ENCODE results near the gene ADAM19.

Gene ADAM19

GRCh38 chr5:157559301-157559700 is 16.3 kb downstream of the ADAM19 start:
- peak overlapping the region; percentile 73 for H3K27ac ChIP-seq (ENCODE audit: low read depth, low read length)
- no peak overlapping the region for H3K9ac ChIP-seq (ENCODE audit: low read length)

GRCh38 chr5:157558681-157559080 is 16.9 kb downstream of the ADAM19 start:
- Histone ChIP-seq H3K27ac (ENCODE audit: low read depth, low read length) (peak overlapping the region; percentile 73), H3K4me3 (ENCODE audit: low read depth in 1 of 2, low read length in 2 of 2) (no peak overlapping the region), H3K9me3 (ENCODE audit: low read length) (no peaks in the 10 kb centered on the region), H3K9ac (ENCODE audit: low read length) (no peak overlapping the region), H3K36me3 (ENCODE audit: insufficient read depth, low read length) (peaks cover 5% of the 10 kb centered on the region), H3K27me3 (ENCODE audit: control insufficient read depth in 1 of 2, insufficient read depth in 2 of 2, low read length in 2 of 2) (no peaks in the 10 kb centered on the region), H3K4me1 (ENCODE audit: insufficient read depth, low read length) (peaks cover 81% of the 10 kb centered on the region)

More at GRCh38 chr5:157559301-157559700, 16.3 kb downstream of the ADAM19 start:
- H3K4me3 ChIP-seq (ENCODE audit: low read depth in 1 of 2, low read length in 2 of 2), result no peak overlapping the region
- H3K4me1 ChIP-seq (ENCODE audit: insufficient read depth, low read length), result peaks cover 81% of the 10 kb centered on the region
- peaks cover 6% of the 10 kb centered on the region for H3K36me3 ChIP-seq (ENCODE audit: insufficient read depth, low read length)
- H3K9me3 ChIP-seq (ENCODE audit: low read length), result no peaks in the 10 kb centered on the region
- no peaks in the 10 kb centered on the region for H3K27me3 ChIP-seq (ENCODE audit: control insufficient read depth in 1 of 2, insufficient read depth in 2 of 2, low read length in 2 of 2)

DNA sequence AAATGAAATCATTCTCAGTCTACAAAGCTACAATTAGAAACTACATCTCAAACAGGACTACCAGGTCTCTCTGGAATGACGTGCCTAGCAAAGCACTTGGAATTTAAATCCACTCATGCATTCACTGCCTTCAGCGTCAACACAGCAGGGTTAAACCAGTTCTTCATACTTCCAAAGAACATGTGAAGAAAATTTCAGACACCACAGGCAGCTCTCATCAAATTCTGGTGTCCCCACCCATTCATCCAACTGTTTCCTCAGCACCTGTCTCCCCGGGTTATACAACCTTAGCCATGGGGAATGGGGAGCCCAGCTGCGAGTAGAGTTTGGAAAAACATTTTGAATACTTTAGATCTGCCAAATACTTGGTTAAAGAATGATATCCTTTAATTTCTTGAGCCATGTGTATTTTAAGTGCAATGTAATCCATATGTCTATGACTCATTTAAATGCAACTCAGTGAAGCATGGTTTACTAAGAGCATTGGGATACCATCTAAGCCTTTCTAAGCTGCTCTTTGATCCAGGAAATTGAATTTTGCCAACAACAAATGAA is 17.5 kb downstream of the ADAM19 start:
- Histone ChIP-seq H3K36me3 (ENCODE audit: insufficient read depth, low read length) (peaks cover 5% of the 10 kb centered on the region), H3K9ac (ENCODE audit: low read length) (no peak overlapping the region), H3K27ac (ENCODE audit: low read depth, low read length) (peak overlapping the region; percentile 16), H3K9me3 (ENCODE audit: low read length) (no peaks in the 10 kb centered on the region), H3K4me1 (ENCODE audit: insufficient read depth, low read length) (peaks cover 77% of the 10 kb centered on the region), H3K27me3 (ENCODE audit: control insufficient read depth in 1 of 2, insufficient read depth in 2 of 2, low read length in 2 of 2) (no peaks in the 10 kb centered on the region), H3K4me3 (ENCODE audit: low read depth in 1 of 2, low read length in 2 of 2) (no peak overlapping the region)

DNA sequence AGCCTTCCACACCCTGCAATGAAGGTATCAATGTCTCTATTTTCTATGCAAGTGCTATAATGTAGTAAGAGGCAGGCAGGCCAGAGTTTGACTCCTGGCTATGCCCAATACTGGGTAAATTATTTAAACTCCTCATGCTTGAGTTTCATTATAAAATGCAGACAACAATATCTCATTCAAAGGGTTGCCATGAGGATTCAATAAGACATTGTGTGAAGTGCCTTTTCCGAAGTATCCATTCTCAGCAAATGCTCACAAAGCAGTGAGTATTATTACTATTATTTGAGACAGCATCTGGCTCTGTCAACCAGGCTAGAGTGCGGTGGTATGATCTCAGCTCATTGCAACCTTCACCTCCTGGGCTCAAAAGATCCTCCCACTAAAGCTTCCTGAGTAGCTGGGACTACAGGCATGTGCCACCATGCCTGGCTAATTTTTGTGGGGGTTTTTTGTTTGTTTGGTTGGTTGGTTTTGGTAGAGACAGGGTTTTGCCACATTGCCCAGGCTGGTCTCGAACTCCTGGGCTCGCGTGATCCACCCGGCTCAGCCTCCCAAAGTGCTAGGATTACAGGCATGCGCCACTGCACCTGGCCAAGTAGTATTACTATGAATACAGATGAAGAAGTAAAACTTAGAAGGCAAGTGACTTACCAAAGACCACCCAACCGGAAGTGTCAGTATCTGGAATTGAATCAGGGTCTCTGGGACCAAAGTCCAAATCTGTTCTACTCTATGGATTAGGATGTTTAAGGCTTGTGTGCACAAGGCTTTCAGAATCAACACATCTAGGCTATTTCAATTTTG is 18.8 kb downstream of the ADAM19 start:
- H3K4me1 ChIP-seq (ENCODE audit: insufficient read depth, low read length), result peaks cover 64% of the 10 kb centered on the region
- no peaks in the 10 kb centered on the region for H3K9me3 ChIP-seq (ENCODE audit: low read length)
- H3K27ac ChIP-seq (ENCODE audit: low read depth, low read length), result peak overlapping the region; percentile 10
- no peak overlapping the region for H3K4me3 ChIP-seq (ENCODE audit: low read depth in 1 of 2, low read length in 2 of 2)
- no peak overlapping the region for H3K9ac ChIP-seq (ENCODE audit: low read length)
- no peaks in the 10 kb centered on the region for H3K27me3 ChIP-seq (ENCODE audit: control insufficient read depth in 1 of 2, insufficient read depth in 2 of 2, low read length in 2 of 2)
- no peaks in the 10 kb centered on the region for H3K36me3 ChIP-seq (ENCODE audit: insufficient read depth, low read length)

DNA sequence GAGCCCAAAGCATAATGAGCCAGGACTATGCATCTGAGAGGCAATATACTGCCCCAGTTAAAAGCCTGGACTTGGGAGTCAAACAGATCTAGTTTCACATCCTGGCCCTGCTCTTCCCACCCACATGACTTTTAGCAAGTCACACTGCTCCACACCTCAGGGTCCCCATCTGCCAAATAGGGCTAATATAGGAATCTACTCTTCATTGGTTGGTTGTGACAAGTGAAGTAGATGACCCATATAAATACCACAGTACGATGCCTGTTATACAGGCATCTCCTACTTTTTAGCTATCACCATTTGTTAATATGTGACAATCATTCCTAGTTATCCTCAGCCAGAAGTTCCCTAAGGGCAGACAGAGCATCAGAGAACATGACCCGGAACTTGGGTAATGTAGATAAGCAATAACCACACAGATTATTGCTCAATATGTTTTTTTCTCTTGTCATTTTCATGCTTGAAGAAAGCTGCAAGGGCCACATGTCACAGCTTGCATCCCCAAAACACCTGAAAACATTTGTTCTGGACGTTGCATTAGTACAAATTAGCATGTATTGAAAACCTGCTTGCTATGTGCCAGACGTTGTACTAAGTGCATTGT is 20.4 kb downstream of the ADAM19 start:
- Histone ChIP-seq H3K4me3 (ENCODE audit: low read depth in 1 of 2, low read length in 2 of 2) (no peak overlapping the region), H3K4me1 (ENCODE audit: insufficient read depth, low read length) (peaks cover 57% of the 10 kb centered on the region), H3K27me3 (ENCODE audit: control insufficient read depth in 1 of 2, insufficient read depth in 2 of 2, low read length in 2 of 2) (no peaks in the 10 kb centered on the region), H3K9ac (ENCODE audit: low read length) (no peak overlapping the region), H3K27ac (ENCODE audit: low read depth, low read length) (peak overlapping the region; percentile 78), H3K9me3 (ENCODE audit: low read length) (no peaks in the 10 kb centered on the region), H3K36me3 (ENCODE audit: insufficient read depth, low read length) (no peaks in the 10 kb centered on the region)

- H3K9me3 ChIP-seq (ENCODE audit: low read length), result no peaks in the 10 kb centered on the region
- H3K27ac ChIP-seq (ENCODE audit: low read depth, low read length), result peak overlapping the region; percentile 78
- H3K36me3 ChIP-seq (ENCODE audit: insufficient read depth, low read length), result no peaks in the 10 kb centered on the region
- H3K4me3 ChIP-seq (ENCODE audit: low read depth in 1 of 2, low read length in 2 of 2), result no peak overlapping the region
- no peaks in the 10 kb centered on the region for H3K27me3 ChIP-seq (ENCODE audit: control insufficient read depth in 1 of 2, insufficient read depth in 2 of 2, low read length in 2 of 2)
- H3K9ac ChIP-seq (ENCODE audit: low read length), result no peak overlapping the region
- peaks cover 61% of the 10 kb centered on the region for H3K4me1 ChIP-seq (ENCODE audit: insufficient read depth, low read length)
Observed at GRCh38 chr5:157554179-157555036, 21.2 kb downstream of the ADAM19 start.

DNA sequence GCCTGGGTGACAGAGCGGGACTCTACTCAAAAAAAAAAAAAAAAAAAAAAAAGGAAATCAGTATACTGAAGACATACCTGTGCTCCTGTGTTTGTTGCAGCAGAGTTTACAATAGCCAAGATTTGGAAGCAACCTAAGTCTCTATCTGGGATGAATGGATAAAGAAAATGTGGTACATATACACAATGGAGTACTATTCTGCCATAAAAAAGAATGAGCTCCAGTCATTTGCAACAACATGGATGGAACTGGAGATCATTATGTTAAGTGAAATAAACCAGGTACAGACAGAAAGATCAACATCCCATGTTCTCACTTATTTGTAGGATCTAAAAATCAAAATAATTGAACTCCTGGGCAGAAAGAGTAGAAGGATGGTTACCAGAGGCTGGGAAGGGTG is 22.9 kb downstream of the ADAM19 start:
- H3K4me1 ChIP-seq (ENCODE audit: insufficient read depth, low read length), result peaks cover 61% of the 10 kb centered on the region
- no peaks in the 10 kb centered on the region for H3K27me3 ChIP-seq (ENCODE audit: control insufficient read depth in 1 of 2, insufficient read depth in 2 of 2, low read length in 2 of 2)
- H3K27ac ChIP-seq (ENCODE audit: low read depth, low read length), result no peak overlapping the region
- no peaks in the 10 kb centered on the region for H3K9me3 ChIP-seq (ENCODE audit: low read length)
- no peaks in the 10 kb centered on the region for H3K36me3 ChIP-seq (ENCODE audit: insufficient read depth, low read length)
- H3K9ac ChIP-seq (ENCODE audit: low read length), result no peak overlapping the region
- no peak overlapping the region for H3K4me3 ChIP-seq (ENCODE audit: low read depth in 1 of 2, low read length in 2 of 2)

GRCh38 chr5:157550663-157551062 is 24.9 kb downstream of the ADAM19 start:
- peak overlapping the region; percentile 16 for H3K27ac ChIP-seq (ENCODE audit: low read depth, low read length)
- no peak overlapping the region for H3K9ac ChIP-seq (ENCODE audit: low read length)
- H3K4me1 ChIP-seq (ENCODE audit: insufficient read depth, low read length), result peaks cover 75% of the 10 kb centered on the region
- H3K27me3 ChIP-seq (ENCODE audit: control insufficient read depth in 1 of 2, insufficient read depth in 2 of 2, low read length in 2 of 2), result no peaks in the 10 kb centered on the region
- no peaks in the 10 kb centered on the region for H3K36me3 ChIP-seq (ENCODE audit: insufficient read depth, low read length)
- H3K4me3 ChIP-seq (ENCODE audit: low read depth in 1 of 2, low read length in 2 of 2), result no peak overlapping the region
- H3K9me3 ChIP-seq (ENCODE audit: low read length), result no peaks in the 10 kb centered on the region

DNA sequence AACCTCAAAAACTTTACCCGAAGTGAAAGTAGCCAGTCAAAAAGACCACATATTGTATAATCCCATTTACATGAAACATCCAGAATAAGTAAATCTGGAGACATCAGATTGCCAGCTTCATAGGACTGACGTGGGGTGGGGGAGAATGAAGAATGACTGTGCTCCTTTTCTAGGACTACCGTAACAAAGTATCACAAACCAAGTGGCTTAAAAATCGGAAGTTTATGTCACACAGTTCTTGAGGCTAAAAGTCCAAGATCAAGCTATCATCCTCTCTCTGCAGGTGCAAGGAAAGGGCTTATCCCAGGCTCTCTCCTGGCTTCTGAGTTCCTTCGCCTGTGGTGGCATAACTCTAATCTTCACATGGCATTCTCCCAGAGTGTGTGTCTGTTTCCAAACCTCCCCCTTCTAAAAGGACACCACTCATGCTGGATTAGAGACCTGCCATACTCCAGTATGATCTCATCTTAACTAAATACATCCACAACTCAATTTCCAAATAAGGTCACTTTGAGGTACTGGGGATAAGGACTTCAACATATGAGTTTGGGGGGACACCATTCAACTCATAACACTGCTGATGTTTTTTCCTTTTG is 25.5 kb downstream of the ADAM19 start:
- Histone ChIP-seq H3K27me3 (ENCODE audit: control insufficient read depth in 1 of 2, insufficient read depth in 2 of 2, low read length in 2 of 2) (no peaks in the 10 kb centered on the region), H3K27ac (ENCODE audit: low read depth, low read length) (peak overlapping the region; percentile 67), H3K4me1 (ENCODE audit: insufficient read depth, low read length) (peaks cover 75% of the 10 kb centered on the region), H3K9me3 (ENCODE audit: low read length) (no peaks in the 10 kb centered on the region), H3K4me3 (ENCODE audit: low read depth in 1 of 2, low read length in 2 of 2) (no peak overlapping the region), H3K9ac (ENCODE audit: low read length) (peak overlapping the region; percentile 15), H3K36me3 (ENCODE audit: insufficient read depth, low read length) (no peaks in the 10 kb centered on the region)

DNA sequence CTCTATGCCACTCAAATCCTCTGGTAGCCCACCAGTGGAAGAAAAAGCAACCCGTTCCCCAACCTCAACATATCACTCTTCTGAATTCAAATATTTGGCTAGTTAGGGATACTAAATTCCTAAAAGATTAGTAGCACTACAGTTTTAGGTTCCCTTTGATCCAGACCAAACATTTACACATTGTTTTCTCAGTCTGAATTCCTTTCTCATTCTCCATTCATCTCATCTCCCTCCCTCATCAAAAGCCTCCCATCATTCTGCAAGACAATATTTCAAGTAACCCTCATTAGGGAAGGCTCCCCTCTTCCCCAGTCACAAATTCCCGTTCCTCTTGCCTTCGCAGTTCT is 26.3 kb downstream of the ADAM19 start:
- Histone ChIP-seq H3K4me3 (ENCODE audit: low read depth in 1 of 2, low read length in 2 of 2) (no peak overlapping the region), H3K36me3 (ENCODE audit: insufficient read depth, low read length) (no peaks in the 10 kb centered on the region), H3K9ac (ENCODE audit: low read length) (peak overlapping the region; percentile 15), H3K27me3 (ENCODE audit: control insufficient read depth in 1 of 2, insufficient read depth in 2 of 2, low read length in 2 of 2) (no peaks in the 10 kb centered on the region), H3K4me1 (ENCODE audit: insufficient read depth, low read length) (peaks cover 75% of the 10 kb centered on the region), H3K9me3 (ENCODE audit: low read length) (no peaks in the 10 kb centered on the region), H3K27ac (ENCODE audit: low read depth, low read length) (peak overlapping the region; percentile 67)
